Tibial artery (tissue), 4 donors: ENCODE results near the gene RAB40B.

Source experiments
- DNase-seq, 2 donors: peaks; one replicate each; pipeline ENCODE4 v3.0.0-alpha.2; 2019
- H3K27ac ChIP-seq, 2 donors: fragments of 200-600 bp; sonication (generic) in 1 of 2; 1 replicate in 1 of 2; 2 replicates in 1 of 2; pipeline ENCODE4 v1.5.1; 2018 to 2019; ENCODE audit warnings: mild to moderate bottlenecking in 1 of 2
- H3K27me3 ChIP-seq, 2 donors: fragments of 200-600 bp; sonication (generic) in 1 of 2; one replicate each; pipeline versions ENCODE4 v1.5.1 to v1.6.0; 2016 to 2019
- H3K36me3 ChIP-seq, 3 donors: fragments of 200-600 bp; sonication (generic) in 2 of 3; one replicate each; pipeline ENCODE4 v1.5.1; 2016 to 2019; ENCODE audit warnings: mild to moderate bottlenecking in 2 of 3
- H3K4me1 ChIP-seq, 4 donors: fragments of 200-600 bp; sonication (generic) in 2 of 4; 1 replicate in 3 of 4; 2 replicates in 1 of 4; pipeline ENCODE4 v1.5.1; 2016 to 2019
- H3K4me3 ChIP-seq, 2 donors: fragments of 200-600 bp; sonication (generic) in 1 of 2; 1 replicate in 1 of 2; 2 replicates in 1 of 2; pipeline ENCODE4 v1.5.1; 2018 to 2019; ENCODE audit warnings: mild to moderate bottlenecking in 2 of 2
- H3K9me3 ChIP-seq, 3 donors: fragments of 200-600 bp; sonication (generic) in 1 of 3; one replicate each; pipeline ENCODE4 v1.5.1; 2016 to 2019
- intact Hi-C: fragments of 100-400 bp; cut with DNase I; formaldehyde crosslinking; loops from one replicate; pipeline ENCODE4 v1.15.0; 2023; ENCODE audit warnings: low total_unique reads
- TF ChIP-seq, protein P1 (sequence below), 2 experiments: fragments of 200-600 bp in 1 of 2; fragments of 450-650 bp in 1 of 2; IDR thresholded peaks; one replicate each; pipeline ENCODE4 v1.5.1; 2017 to 2019; ENCODE audit warnings: antibody characterized with exemption in 2 of 2, mild to moderate bottlenecking in 1 of 2, moderate library complexity in 1 of 2

Gene RAB40B

DNA sequence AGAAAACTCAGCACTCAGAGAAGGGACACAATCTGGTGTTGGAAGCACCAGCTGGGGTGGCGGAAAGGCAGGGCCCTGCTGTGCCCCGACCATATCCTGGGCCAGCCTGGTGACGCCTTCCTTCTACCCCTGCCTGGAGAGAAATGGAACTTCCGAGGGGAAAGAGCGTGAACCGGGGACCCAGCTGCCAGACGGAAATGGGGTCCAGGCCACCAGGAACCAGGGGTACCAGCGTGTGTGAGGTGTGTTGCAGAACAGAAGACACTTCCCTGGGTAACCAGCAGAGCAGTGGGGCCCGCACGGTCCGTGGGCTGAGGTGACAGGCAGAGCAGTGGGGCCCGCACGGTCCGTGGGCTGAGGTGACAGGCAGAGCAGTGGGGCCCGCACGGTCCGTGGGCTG is 6.8 kb downstream of the RAB40B start:
- DNase-seq: no peak
- H3K27ac ChIP-seq: no peak overlapping the region
- H3K27me3 ChIP-seq: no peaks in the 10 kb centered on the region
- intact Hi-C loops: loop anchor here (10.0 kb wide), 1 partner anchor 97 kb away; no protein-coding TSS in a partner anchor
- no peak overlapping the region for H3K4me3 ChIP-seq
- no peaks in the 10 kb centered on the region for H3K9me3 ChIP-seq
- H3K4me1 ChIP-seq: peaks cover 0 to 7% (median 1%) of the 10 kb centered on the region in 4 donors
- TF ChIP-seq, protein P1, sequence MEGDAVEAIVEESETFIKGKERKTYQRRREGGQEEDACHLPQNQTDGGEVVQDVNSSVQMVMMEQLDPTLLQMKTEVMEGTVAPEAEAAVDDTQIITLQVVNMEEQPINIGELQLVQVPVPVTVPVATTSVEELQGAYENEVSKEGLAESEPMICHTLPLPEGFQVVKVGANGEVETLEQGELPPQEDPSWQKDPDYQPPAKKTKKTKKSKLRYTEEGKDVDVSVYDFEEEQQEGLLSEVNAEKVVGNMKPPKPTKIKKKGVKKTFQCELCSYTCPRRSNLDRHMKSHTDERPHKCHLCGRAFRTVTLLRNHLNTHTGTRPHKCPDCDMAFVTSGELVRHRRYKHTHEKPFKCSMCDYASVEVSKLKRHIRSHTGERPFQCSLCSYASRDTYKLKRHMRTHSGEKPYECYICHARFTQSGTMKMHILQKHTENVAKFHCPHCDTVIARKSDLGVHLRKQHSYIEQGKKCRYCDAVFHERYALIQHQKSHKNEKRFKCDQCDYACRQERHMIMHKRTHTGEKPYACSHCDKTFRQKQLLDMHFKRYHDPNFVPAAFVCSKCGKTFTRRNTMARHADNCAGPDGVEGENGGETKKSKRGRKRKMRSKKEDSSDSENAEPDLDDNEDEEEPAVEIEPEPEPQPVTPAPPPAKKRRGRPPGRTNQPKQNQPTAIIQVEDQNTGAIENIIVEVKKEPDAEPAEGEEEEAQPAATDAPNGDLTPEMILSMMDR (IDR thresholded peaks at IDR 0.05): no peak
- H3K36me3 ChIP-seq: peaks cover 0 to 5% (median 0%) of the 10 kb centered on the region in 3 donors

DNA sequence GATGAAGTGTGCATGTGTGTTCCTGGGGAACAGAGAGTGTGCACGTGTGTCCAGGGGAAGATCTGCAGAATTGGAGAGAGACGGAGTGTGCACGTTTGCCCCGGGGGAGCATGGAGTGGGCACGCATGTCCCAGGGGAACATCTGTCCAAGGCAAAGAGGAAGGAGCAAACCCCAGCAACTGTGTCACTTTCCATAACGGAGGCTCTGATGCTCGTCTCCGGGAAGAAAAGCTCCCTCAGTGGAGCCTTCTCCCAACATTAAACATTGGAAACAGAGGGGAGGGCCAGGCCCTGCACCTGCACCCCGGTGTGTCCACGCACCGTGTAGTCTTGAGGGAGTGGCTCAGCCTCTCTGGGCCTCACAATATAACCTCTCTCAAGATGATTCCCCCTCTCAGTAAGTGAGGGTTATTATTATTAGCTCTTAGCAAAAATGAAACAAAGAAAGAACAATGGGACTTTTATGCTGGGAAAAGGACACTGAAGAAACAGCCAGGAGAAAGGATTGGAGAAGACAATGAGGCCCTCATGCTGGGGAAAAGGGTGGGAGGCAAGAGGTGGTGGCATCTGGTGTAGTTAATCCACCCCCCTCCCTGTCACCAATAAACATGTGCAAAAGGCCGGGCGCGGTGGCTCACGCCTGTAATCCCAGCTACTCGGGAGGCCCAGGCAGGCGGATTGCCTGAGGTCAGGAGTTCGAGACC is 7.6 kb downstream of the RAB40B start:
- Histone ChIP-seq H3K27ac (no peak overlapping the region), H3K27me3 (no peaks in the 10 kb centered on the region), H3K36me3 (peaks cover 0 to 5% (median 0%) of the 10 kb centered on the region in 3 donors), H3K4me3 (no peak overlapping the region), H3K4me1 (peaks cover 0 to 8% (median 0%) of the 10 kb centered on the region in 4 donors), H3K9me3 (no peaks in the 10 kb centered on the region)
- TF ChIP-seq, protein P1 (IDR thresholded peaks at IDR 0.05): no peak
- DNase-seq: no peak
- intact Hi-C loops: loop anchor here (10.0 kb wide), 1 partner anchor 96 kb away; no protein-coding TSS in a partner anchor

DNA sequence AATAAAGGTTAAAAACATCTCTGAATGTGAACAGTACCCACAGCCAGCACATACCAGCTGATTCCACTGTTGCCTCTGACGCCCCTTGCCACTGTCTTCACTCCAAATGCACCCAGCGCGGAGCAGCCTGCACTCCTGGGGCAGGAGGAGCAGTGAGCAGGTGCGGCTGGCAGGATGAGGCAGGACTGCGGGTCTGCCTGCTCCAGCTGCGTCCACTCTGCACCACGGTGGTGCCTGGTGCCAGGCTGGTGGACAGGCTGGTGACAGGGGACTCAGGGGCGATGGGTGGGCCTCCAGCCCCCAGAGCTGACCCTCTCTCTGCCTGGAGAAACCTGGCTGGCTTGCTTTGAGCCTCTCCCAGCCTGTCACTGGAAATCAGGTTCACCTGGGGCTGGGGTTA is 9.4 kb downstream of the RAB40B start:
- no peaks in the 10 kb centered on the region for H3K9me3 ChIP-seq
- TF ChIP-seq, protein P1 (IDR thresholded peaks at IDR 0.05): no peak
- intact Hi-C loops: no loop called here
- no peak overlapping the region for H3K4me3 ChIP-seq
- DNase-seq: no peak
- H3K27ac ChIP-seq: no peak overlapping the region
- H3K36me3 ChIP-seq: peaks cover 0 to 9% (median 0%) of the 10 kb centered on the region in 3 donors
- H3K27me3 ChIP-seq: no peaks in the 10 kb centered on the region
- peaks cover 0 to 8% (median 0%) of the 10 kb centered on the region in 4 donors for H3K4me1 ChIP-seq

DNA sequence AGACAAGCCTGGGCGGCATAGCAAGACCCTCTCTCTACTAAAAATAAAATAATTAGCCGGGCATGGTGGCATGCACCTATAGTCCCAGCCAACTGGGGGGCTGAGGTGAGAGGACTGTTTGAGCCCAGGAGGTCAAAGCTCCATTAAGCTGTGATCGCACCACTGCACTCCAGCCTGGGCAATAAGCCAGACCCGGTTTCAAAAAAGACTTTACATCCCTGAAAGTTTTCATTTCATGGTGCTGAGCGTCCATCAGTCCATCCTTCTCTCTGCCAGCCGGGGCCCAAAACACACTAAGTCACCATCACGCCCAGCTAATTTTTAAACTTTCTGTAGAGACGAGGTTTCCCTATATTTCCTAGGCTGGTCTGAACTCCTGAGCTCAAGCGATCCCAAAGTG is 10.6 kb downstream of the RAB40B start:
- H3K36me3 ChIP-seq: peaks cover 0 to 9% (median 0%) of the 10 kb centered on the region in 3 donors
- H3K4me3 ChIP-seq: no peak overlapping the region
- TF ChIP-seq, protein P1 (IDR thresholded peaks at IDR 0.05): no peak
- no peaks in the 10 kb centered on the region for H3K27me3 ChIP-seq
- H3K4me1 ChIP-seq: peaks cover 0 to 8% (median 0%) of the 10 kb centered on the region in 4 donors
- no peak overlapping the region for H3K27ac ChIP-seq
- no peaks in the 10 kb centered on the region for H3K9me3 ChIP-seq
- DNase-seq: no peak
- intact Hi-C loops: no loop called here

DNA sequence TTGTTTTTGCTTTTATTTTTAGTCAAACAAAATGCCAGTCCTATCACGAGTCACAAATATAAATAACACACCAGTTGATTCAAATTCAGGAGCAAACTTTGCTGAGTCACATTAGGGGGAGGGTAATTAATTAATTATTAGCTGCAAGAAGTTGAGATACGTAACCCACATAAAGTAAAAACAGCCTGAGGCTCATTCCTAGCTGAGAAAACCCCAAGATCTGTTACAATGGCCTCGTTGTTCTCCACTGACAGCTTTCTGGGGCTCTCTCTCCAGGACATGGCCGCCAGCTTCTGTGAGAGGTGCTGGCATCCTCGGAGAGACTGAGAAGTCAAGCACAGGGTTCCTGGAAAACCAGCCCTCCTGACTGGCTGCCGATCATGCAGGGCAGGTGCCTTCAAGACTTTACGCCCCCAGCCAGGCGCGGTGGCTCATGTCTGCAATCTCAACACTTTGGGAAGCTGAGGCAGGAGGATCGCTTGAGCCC is 11.1 kb downstream of the RAB40B start:
- Histone ChIP-seq H3K27ac (no peak overlapping the region), H3K4me1 (peaks cover 0 to 8% (median 0%) of the 10 kb centered on the region in 4 donors), H3K36me3 (peaks cover 0 to 9% (median 0%) of the 10 kb centered on the region in 3 donors), H3K9me3 (no peaks in the 10 kb centered on the region), H3K4me3 (no peak overlapping the region), H3K27me3 (no peaks in the 10 kb centered on the region)
- intact Hi-C loops: no loop called here
- DNase-seq: no peak
- TF ChIP-seq, protein P1 (IDR thresholded peaks at IDR 0.05): no peak
